ENCODE data around the gene CAMK2G. TPM values are rescaled to one million over a fixed set of nuclear protein-coding genes. Genes with fewer than 3 reads are reported as not detected.

Gene CAMK2G
- total RNA-seq, 1 donor from 2014 or later, result 20.8 TPM

DNA sequence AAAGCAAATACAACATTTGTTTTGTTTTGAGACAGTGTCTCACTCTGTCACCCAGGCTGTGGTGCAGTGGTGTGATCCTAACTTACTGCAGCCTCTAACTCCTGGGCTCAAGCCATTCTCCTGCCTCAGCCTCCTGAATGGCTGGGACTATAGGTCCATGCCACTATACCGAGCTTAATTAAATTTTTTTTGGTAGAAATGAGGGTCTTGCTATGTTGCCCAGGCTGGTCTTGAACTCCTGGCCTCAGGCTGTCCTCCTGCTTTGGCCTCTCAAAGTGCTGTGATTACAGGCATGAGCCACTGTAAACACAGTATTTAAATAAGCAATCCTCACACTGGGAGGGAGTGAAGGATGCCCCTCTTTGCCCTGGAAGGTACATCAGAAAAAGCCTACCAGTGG lies 4.0 kb upstream of the CAMK2G start:
- Mint-ChIP-seq H3K27ac (no peak overlapping the region), H3K27me3 (peaks cover 43% of the 10 kb centered on the region), H3K4me3 (ENCODE audit: low read depth) (no peak overlapping the region), H3K36me3 (ENCODE audit: insufficient read depth) (no peaks in the 10 kb centered on the region), H3K9me3 (ENCODE audit: low read depth) (no peaks in the 10 kb centered on the region), H3K4me1 (ENCODE audit: low read depth) (peaks cover 4% of the 10 kb centered on the region)
- TF ChIP-seq, protein P1, sequence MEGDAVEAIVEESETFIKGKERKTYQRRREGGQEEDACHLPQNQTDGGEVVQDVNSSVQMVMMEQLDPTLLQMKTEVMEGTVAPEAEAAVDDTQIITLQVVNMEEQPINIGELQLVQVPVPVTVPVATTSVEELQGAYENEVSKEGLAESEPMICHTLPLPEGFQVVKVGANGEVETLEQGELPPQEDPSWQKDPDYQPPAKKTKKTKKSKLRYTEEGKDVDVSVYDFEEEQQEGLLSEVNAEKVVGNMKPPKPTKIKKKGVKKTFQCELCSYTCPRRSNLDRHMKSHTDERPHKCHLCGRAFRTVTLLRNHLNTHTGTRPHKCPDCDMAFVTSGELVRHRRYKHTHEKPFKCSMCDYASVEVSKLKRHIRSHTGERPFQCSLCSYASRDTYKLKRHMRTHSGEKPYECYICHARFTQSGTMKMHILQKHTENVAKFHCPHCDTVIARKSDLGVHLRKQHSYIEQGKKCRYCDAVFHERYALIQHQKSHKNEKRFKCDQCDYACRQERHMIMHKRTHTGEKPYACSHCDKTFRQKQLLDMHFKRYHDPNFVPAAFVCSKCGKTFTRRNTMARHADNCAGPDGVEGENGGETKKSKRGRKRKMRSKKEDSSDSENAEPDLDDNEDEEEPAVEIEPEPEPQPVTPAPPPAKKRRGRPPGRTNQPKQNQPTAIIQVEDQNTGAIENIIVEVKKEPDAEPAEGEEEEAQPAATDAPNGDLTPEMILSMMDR (IDR thresholded peaks at IDR 0.05; ENCODE audit: unreplicated experiment), result no peak
- no peak for DNase-seq (ENCODE audit: low spot score, unreplicated experiment)

DNA sequence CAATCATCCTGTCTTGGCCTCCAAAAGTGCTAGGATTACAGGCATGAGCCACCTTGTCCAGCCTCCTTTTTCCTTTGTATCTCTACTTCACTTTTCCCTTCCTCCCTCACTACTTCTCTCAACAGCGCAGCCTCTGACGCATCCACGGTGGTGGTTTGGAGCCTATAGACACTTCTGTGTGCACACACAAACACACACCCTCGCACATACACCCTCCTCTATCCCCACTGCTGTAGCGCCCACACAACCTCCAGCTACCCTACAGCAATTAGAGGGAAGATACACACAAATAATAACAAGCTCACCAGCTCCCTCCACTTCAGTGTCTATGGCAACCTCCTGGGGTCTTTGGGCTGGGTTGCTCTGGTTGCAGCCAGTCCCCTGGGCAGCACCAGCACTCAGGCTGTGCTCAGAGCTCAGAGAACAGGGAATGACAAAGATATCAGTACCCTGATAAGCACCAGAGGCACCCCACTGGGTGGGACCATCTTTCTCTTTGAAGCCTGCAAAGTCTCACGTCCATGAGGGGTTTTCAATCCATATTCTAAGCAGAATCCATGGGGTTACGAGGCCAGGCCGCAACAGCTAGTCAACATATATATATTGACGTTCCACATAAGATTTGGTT lies 3.3 kb upstream of the CAMK2G start:
- peaks cover 1% of the 10 kb centered on the region for H3K36me3 Mint-ChIP-seq (ENCODE audit: insufficient read depth)
- no peaks in the 10 kb centered on the region for H3K9me3 Mint-ChIP-seq (ENCODE audit: low read depth)
- H3K27me3 Mint-ChIP-seq, result peaks cover 43% of the 10 kb centered on the region
- TF ChIP-seq, protein P1 (IDR thresholded peaks at IDR 0.05; ENCODE audit: unreplicated experiment), result no peak
- peaks cover 9% of the 10 kb centered on the region for H3K4me1 Mint-ChIP-seq (ENCODE audit: low read depth)
- H3K4me3 Mint-ChIP-seq (ENCODE audit: low read depth), result no peak overlapping the region
- DNase-seq (ENCODE audit: low spot score, unreplicated experiment), result no peak
- no peak overlapping the region for H3K27ac Mint-ChIP-seq

GRCh38 chr10:73876971-73877370 lies 2.6 kb upstream of the CAMK2G start:
- H3K9me3 Mint-ChIP-seq (ENCODE audit: low read depth), result no peaks in the 10 kb centered on the region
- no peak overlapping the region for H3K4me3 Mint-ChIP-seq (ENCODE audit: low read depth)
- TF ChIP-seq, protein P1 (IDR thresholded peaks at IDR 0.05; ENCODE audit: unreplicated experiment), result no peak
- peaks cover 4% of the 10 kb centered on the region for H3K36me3 Mint-ChIP-seq (ENCODE audit: insufficient read depth)
- H3K27ac Mint-ChIP-seq, result no peak overlapping the region
- H3K27me3 Mint-ChIP-seq, result peaks cover 43% of the 10 kb centered on the region
- no peak for DNase-seq (ENCODE audit: low spot score, unreplicated experiment)
- H3K4me1 Mint-ChIP-seq (ENCODE audit: low read depth), result peaks cover 12% of the 10 kb centered on the region

- TF ChIP-seq, protein P1 (IDR thresholded peaks at IDR 0.05; ENCODE audit: unreplicated experiment), result no peak
- H3K4me3 Mint-ChIP-seq (ENCODE audit: low read depth), result peak overlapping the region; percentile 4
- no peak overlapping the region for H3K27ac Mint-ChIP-seq
- DNase-seq (ENCODE audit: low spot score, unreplicated experiment), result no peak
- peaks cover 5% of the 10 kb centered on the region for H3K36me3 Mint-ChIP-seq (ENCODE audit: insufficient read depth)
- H3K4me1 Mint-ChIP-seq (ENCODE audit: low read depth), result peaks cover 16% of the 10 kb centered on the region
- no peaks in the 10 kb centered on the region for H3K9me3 Mint-ChIP-seq (ENCODE audit: low read depth)
- peaks cover 41% of the 10 kb centered on the region for H3K27me3 Mint-ChIP-seq
These were observed 2.2 kb upstream of the CAMK2G start for GRCh38 chr10:73876566-73876965.

DNA sequence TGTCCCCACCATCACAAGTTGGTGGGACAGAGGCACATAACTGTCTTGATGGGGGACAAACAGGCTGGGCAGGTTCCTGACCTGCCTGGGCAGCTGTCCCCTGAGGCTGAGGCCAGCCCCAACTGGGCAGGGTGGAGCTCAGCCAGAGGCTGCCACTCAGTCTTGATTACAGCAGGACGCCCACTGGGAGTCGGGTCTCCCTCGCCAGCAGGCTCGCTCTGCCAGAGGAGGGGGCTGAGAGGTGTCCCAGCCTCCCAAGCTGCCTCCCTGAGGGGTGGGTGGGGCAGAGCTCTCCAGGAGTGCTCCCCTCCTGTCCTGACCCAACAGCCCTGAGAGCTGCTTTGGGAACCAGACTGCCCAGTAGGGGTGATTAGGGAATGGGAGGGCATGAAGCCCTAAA lies 1.8 kb upstream of the CAMK2G start:
- TF ChIP-seq, protein P1 (IDR thresholded peaks at IDR 0.05; ENCODE audit: unreplicated experiment), result no peak
- H3K36me3 Mint-ChIP-seq (ENCODE audit: insufficient read depth), result peaks cover 7% of the 10 kb centered on the region
- no peaks in the 10 kb centered on the region for H3K9me3 Mint-ChIP-seq (ENCODE audit: low read depth)
- DNase-seq (ENCODE audit: low spot score, unreplicated experiment), result no peak
- H3K4me1 Mint-ChIP-seq (ENCODE audit: low read depth), result peaks cover 17% of the 10 kb centered on the region
- peak overlapping the region; percentile 54 for H3K4me3 Mint-ChIP-seq (ENCODE audit: low read depth)
- peaks cover 38% of the 10 kb centered on the region for H3K27me3 Mint-ChIP-seq
- no peak overlapping the region for H3K27ac Mint-ChIP-seq

Measured in progenitor cell of endocrine pancreas (in vitro differentiated cells).